H54 (cell line): ENCODE data around the gene YPEL4.
"Not testable (repeated sequence)": the region's sequence is repeated elsewhere in the genome, so short reads cannot be mapped to it uniquely, and the experiment has no call there.

Experiments
- DNase-seq: peaks from one replicate; pipeline ENCODE4 v3.0.0; 2011; ENCODE audit warnings: low spot score, mixed read lengths; ENCODE audit not compliant: insufficient read length
- FAIRE-seq: peaks from 3 replicates; lab custom pipeline; 2011; peaks lifted over from hg19 to GRCh38; lab: Jason Lieb, UNC
- POLR2A ChIP-seq: IDR thresholded peaks from 2 replicates; pipeline ENCODE4 v1.6.1; 2011; ENCODE audit warnings: low read depth, mild to moderate bottlenecking, low read length

The YPEL4 gene

GRCh38 chr11:57649826-57650738, at the start of gene YPEL4:
YPEL4 (minus strand) TSS chr11:57649912; CDS start chr11:57647107, 2,805 bp downstream.
- TF ChIP-seq POLR2A: peak; percentile 46
- no peak for FAIRE-seq
- DNase-seq: peak; percentile 64

- TF ChIP-seq POLR2A: no peak
- DNase-seq: no peak
- FAIRE-seq: no peak
Measured at GRCh38 chr11:57698843-57699365, 49.2 kb upstream of the YPEL4 start.

GRCh38 chr11:57690474-57690873, 40.8 kb upstream of the YPEL4 start:
- DNase-seq, FAIRE-seq: not testable (repeated sequence)

DNA sequence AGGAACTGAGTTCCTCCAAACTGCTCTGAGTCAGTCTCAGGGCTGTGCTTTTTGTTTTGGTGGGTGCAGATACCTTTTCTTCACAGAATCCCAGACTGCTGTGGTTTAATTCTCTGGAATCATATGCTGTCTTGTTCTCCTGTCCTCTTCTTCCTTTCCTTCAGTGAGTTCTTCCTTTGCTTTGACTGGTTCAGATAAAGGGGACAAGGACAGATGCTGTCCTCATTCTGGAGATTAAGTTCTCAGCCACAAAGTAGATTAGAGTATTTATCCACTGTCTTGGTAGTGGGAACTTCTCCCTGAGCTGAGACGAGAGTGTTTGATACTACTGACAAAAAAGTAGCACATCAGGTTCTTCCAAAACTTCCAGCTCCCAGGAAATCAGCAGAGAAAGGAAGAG, 31.5 kb upstream of the YPEL4 start:
- FAIRE-seq (no peak), DNase-seq (no peak)
- no peak for TF ChIP-seq POLR2A

DNA sequence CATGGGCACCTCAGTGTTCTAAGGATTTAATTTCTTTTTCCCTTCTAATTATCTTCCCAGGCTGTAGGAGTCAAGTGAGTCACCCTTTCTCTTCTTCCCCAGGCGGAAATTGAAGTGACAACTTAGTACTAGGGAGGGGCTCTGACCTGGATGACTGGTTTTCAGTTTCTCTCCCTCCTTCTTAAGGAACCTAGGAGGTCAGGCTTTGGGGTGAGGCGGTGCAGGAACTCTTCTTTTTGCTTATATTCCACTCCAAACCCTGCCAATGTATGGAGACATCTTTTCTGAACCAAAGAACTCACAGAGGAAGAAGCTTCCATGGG, 30.8 kb upstream of the YPEL4 start:
- DNase-seq (no peak), FAIRE-seq (no peak)
- TF ChIP-seq POLR2A: no peak

- TF ChIP-seq POLR2A: no peak
- no peak for DNase-seq
- FAIRE-seq: no peak
Measured at GRCh38 chr11:57679396-57679795, 29.7 kb upstream of the YPEL4 start.

DNA sequence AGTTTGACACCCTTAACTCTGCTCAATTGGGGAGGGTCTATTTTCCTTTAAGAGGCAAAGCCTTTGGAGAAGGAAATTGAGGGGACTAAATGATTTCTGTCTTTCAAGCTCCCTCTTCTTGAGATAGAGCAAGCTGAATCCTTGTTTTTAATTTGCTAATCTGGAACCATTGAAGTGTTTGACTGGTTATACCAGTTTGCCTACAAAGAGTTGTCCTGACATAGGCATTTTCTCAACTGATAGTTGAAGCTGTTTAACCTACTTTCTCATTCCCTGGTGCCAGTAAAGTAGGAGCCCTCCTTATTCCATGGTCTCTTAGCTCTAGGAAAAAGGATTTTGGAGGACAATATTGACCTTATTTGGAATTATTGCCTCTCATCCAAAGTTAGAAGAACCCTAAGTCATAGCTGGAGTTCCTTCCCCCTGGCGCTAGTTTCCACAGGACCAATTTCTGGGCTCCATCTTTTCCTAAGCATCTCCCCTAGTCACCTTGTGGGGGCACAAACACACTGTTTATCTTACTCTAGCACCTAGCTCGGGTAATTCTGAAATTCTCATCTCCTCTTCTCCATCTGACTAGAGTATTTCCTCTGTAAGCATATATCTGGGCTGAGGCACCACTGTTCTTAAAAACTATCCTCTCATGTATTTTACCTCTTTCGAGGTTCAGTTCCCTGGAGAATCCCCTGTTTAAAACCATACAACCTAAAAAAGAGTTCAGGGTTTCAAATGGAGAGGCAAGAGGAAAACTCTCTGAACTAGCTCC, 25.6 kb upstream of the YPEL4 start:
- no peak for FAIRE-seq
- no peak for DNase-seq
- no peak for TF ChIP-seq POLR2A

GRCh38 chr11:57674251-57674650, 24.5 kb upstream of the YPEL4 start:
- FAIRE-seq (no peak), DNase-seq (no peak)
- TF ChIP-seq POLR2A: no peak

DNA sequence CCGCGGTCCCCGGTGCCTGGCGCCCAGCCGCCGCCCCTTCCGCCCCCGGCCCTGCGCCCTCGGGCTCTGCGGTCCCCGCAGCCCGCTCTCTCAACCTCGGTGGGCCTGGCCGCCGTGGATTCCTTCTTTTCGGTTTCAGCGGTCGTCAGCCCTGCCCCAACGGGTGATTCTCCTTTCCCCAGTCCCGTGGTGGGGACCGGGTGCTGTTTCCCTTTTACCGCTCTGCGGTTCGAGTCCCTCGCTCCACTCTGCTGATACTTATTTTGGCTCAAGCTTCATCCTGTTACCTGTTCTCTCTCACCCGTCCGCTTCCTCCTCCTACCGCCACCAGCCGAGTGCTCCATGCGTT, 18.7 kb upstream of the YPEL4 start:
- FAIRE-seq (no peak), DNase-seq (no peak)
- TF ChIP-seq POLR2A: no peak

GRCh38 chr11:57667736-57668433, 18.2 kb upstream of the YPEL4 start, which contains the start of gene ZDHHC5:
ZDHHC5 (plus strand) TSS chr11:57668114; CDS start chr11:57673091, 4,977 bp downstream.
- peak; percentile 95 for DNase-seq

GRCh38 chr11:57667117-57667735, 17.5 kb upstream of the YPEL4 start:
- TF ChIP-seq POLR2A: peak; percentile 48; the same call in 1 of the 2 replicates
- DNase-seq: peak; percentile 80

More at GRCh38 chr11:57667736-57668433, 18.2 kb upstream of the YPEL4 start, which contains the start of gene ZDHHC5:
- peak; percentile 67 for FAIRE-seq
- peak; percentile 96 for TF ChIP-seq POLR2A

GRCh38 chr11:57663975-57664374, 14.3 kb upstream of the YPEL4 start:
- FAIRE-seq: no peak
- no peak for TF ChIP-seq POLR2A
- no peak for DNase-seq

More at GRCh38 chr11:57667117-57667735, 17.5 kb upstream of the YPEL4 start:
- peak; percentile 33 for FAIRE-seq

GRCh38 chr11:57662893-57663292, 13.2 kb upstream of the YPEL4 start:
- no peak for TF ChIP-seq POLR2A
- FAIRE-seq (no peak), DNase-seq (no peak)

DNA sequence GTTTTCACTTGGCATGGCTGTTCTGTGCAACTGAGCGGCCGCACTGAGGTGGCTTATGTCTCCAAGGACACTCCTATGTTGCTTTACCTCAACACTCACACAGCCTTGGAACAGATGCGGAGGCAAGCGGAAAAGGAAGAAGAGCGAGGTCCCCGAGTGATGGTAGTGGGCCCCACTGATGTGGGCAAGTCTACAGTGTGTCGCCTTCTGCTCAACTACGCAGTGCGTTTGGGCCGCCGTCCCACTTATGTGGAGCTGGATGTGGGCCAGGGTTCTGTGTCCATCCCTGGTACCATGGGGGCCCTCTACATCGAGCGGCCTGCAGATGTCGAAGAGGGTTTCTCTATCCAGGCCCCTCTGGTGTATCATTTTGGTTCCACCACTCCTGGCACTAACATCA, 10.0 kb upstream of the YPEL4 start:
- no peak for TF ChIP-seq POLR2A
- FAIRE-seq (no peak), DNase-seq (no peak)
